Thyroid gland (tissue), 4 donors: ENCODE data around the gene TMEM145.

ENCODE experiments used
- POLR2A ChIP-seq, 2 donors: fragments of 450-650 bp; IDR thresholded peaks; one replicate each; pipeline ENCODE4 v1.6.1; 2017; ENCODE audit warnings: antibody characterized with exemption in 2 of 2, mild to moderate bottlenecking in 2 of 2, moderate library complexity in 1 of 2
- TF ChIP-seq, protein P1 (sequence below), 6 experiments: fragments of 200-600 bp in 3 of 6; fragments of 450-650 bp in 3 of 6; sonication (generic) in 3 of 6; IDR thresholded peaks; one replicate each; pipeline ENCODE4 v1.5.1; 2016 to 2019; ENCODE audit warnings: antibody characterized with exemption in 6 of 6, mild to moderate bottlenecking in 2 of 6, inconsistent platforms in 1 of 6, moderate library complexity in 1 of 6

DNA sequence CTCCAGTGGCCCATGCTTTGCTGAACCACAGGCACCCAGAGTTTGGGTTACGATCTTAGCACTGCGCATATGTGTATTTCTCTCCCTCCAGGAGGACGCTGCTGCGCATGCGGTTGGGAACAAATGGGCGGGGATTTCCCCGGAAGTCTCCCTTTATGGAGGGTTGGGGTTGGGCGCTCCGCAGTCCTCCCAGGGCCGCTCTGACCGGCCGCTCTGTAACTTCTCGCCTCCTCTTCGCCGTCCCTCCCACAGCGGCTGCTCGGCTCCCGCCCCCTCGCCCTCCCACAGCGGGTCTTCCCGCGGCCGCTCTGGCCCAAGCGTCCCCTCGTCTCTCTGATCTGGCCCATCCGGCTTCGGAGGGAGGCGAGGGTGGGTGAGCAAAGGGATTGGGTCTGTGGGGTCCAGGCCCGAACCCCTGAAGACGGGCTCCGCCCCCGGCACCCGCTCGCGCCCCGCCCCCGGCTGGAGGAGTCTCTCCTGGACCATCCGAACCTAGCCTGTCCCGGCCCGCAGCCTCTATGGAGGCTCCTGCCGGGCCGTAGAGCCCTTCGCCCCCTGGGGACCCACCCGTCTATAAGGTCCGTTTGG, 12.3 kb downstream of the TMEM145 start, which contains the start of gene MEGF8:
- peak in 1 of 2 donors; percentile 69 for TF ChIP-seq POLR2A (IDR thresholded peaks at IDR 0.05)
- TF ChIP-seq, protein P1, sequence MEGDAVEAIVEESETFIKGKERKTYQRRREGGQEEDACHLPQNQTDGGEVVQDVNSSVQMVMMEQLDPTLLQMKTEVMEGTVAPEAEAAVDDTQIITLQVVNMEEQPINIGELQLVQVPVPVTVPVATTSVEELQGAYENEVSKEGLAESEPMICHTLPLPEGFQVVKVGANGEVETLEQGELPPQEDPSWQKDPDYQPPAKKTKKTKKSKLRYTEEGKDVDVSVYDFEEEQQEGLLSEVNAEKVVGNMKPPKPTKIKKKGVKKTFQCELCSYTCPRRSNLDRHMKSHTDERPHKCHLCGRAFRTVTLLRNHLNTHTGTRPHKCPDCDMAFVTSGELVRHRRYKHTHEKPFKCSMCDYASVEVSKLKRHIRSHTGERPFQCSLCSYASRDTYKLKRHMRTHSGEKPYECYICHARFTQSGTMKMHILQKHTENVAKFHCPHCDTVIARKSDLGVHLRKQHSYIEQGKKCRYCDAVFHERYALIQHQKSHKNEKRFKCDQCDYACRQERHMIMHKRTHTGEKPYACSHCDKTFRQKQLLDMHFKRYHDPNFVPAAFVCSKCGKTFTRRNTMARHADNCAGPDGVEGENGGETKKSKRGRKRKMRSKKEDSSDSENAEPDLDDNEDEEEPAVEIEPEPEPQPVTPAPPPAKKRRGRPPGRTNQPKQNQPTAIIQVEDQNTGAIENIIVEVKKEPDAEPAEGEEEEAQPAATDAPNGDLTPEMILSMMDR (IDR thresholded peaks at IDR 0.05) = peak in 4 of 6 experiments; percentile 47 to 89 (median 87)
